Right hindlimb (tissue), 1 donor: ENCODE data around the gene FNBP1.
"Not testable (repeated sequence)": the region's sequence is repeated elsewhere in the genome, so short reads cannot be mapped to it uniquely, and the experiment has no call there.

Source experiments
- DNase-seq: peaks from one replicate; pipeline ENCODE4 v3.0.0-alpha.2; 2018

The FNBP1 gene

GRCh38 chr9:129989740-129990139 is 53.2 kb downstream of the FNBP1 start:
- DNase-seq, result peak; percentile 30

GRCh38 chr9:129989362-129989708 is 53.7 kb downstream of the FNBP1 start:
- DNase-seq, result no peak

GRCh38 chr9:129988607-129989361 is 54.2 kb downstream of the FNBP1 start:
- DNase-seq, result no peak

DNA sequence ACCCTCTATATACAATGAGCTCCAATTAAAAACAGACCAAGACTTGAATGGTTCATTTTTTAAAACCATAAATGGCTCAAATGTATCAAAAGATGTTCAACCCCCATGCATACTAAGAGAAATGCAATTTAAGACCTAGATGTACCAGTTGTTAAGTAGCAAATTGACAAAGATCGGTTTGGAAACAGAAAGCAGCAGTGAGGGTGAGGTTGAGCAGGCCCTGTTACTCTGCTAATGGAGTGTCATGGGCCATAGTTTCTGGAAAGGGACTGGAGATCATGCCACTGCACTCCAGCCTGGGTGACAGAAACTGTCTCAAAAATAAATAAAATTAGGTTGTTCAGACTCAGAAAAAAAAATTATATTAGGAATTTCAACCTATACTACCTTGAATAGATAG is 55.0 kb downstream of the FNBP1 start:
- DNase-seq, result no peak

- no peak for DNase-seq
Observed at GRCh38 chr9:129987047-129987446, 55.9 kb downstream of the FNBP1 start.

GRCh38 chr9:129984589-129984988 is 58.4 kb downstream of the FNBP1 start:
- DNase-seq, result not testable (repeated sequence)

DNA sequence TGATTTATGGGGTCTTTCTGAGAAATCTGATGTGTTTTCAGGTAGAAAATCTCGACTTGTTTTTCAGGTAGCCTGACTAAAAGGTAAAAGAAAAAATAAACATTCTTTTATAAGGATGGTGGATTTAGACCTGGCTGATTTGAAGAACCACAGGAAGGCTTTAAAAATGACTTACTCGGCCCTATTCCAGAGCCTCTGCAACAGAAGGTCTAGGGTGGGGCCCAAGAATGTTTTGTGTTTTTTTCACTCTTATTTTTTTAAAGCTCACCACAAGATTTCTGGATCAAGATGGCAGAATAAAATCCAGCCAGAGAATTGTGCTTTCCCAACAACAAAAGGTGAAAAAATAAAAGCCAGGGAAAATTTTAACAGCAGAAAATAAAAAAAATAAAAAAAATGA is 59.1 kb downstream of the FNBP1 start:
- no peak for DNase-seq

- no peak for DNase-seq
Observed at GRCh38 chr9:129981180-129981907, 61.6 kb downstream of the FNBP1 start.

DNA sequence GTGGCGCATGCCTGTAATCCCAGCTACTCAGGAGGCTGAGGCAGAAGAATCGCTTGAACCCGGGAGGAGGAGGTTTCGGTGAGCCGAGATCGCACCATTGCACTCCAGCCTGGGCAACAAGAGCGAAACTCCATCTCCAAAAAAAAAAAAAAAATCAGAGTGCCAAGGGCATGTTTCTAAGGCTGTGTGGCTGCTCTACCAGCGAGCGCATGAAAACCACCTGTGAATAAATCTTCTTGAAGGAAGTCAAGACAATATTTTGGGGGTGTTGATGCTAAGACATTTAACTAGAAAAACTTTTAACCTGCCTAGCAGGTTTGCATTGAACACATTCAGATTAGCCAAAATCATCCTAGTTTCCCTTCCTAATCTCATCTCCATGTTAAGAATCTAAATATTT is 62.8 kb downstream of the FNBP1 start:
- not testable (repeated sequence) for DNase-seq

- no peak for DNase-seq
Observed at GRCh38 chr9:129979071-129979745, 63.8 kb downstream of the FNBP1 start.

GRCh38 chr9:129972816-129973215 is 70.2 kb downstream of the FNBP1 start:
- DNase-seq, result no peak

DNA sequence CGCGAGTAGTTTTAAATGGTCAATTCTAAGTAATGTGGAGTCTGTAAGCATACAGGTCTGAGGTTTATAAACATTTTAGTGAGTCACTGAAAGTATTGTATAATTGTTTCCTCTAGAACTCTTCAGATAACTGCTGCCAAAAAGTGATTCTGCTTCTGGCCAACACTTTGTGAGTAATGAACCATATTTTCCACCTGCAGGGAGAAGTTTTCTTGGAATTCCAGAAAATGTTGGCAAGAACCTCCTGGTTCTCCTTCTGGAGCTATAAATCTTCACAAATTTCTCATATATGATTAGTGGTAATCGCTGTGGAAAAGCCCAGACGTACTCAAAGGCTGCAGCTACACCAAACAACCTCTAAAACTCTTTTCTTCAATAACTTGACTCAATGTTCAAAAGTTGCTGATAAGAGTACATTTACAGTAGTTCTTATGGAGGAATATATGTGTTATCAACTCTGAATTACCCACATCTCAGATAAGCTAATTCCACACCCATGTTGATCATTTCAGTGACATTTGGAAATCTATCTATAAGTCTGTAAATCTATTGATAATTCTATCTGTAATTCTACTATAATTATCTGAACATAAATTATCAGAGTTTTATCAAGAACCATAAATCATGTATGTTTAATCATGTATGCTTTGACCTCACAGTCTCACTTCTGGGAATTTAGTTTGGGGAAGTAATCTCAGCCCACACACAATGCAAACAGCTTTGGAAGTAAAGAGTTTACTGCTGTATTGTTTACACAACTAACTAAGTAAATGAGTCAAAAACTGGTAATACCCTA is 74.1 kb downstream of the FNBP1 start:
- DNase-seq, result peak; percentile 71

GRCh38 chr9:129964901-129965734 is 77.9 kb downstream of the FNBP1 start:
- DNase-seq, result no peak

GRCh38 chr9:129962889-129963703 is 79.9 kb downstream of the FNBP1 start:
- DNase-seq, result peak; percentile 34

DNA sequence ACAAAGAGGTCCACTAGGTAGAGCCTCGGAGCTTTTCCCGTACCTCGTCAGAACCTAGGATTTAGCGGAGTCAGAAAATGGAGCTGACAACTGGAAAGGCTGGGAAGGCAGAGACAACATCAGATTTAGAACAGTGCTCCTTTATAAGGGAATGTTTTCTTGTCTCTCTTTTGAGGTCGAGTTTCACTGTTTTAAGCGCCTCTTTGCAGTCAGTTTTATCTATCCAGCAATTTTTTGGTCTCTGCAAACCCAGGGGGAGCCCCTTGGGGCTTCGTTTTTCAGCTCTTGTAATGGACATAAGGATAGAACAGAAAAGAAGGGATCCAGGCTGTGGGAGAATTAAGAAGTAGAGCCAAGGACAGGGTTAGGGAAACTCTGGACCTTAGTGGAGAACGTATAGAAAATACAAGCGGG is 80.5 kb downstream of the FNBP1 start:
- no peak for DNase-seq

DNA sequence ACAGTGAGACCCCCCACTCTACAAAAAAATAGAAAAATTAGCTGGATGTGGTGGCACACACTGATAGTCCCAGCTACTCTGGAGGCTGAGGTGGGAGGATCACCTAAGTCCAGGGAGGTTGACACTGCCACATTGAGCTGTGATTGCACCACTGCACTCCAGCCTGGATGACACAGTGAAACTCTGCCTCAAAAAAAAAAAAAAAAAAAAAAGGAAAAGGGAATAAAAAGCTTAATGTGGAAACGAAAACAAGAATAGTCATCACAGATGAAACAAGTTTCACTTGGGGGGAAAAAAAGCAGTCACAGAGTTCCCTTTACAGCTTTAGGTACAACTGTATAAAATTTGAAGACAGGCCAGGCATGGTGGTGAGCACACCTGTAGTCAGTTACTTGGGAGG is 84.2 kb downstream of the FNBP1 start:
- DNase-seq, result no peak

- no peak for DNase-seq
Observed at GRCh38 chr9:129954868-129955550, 88.0 kb downstream of the FNBP1 start.

DNA sequence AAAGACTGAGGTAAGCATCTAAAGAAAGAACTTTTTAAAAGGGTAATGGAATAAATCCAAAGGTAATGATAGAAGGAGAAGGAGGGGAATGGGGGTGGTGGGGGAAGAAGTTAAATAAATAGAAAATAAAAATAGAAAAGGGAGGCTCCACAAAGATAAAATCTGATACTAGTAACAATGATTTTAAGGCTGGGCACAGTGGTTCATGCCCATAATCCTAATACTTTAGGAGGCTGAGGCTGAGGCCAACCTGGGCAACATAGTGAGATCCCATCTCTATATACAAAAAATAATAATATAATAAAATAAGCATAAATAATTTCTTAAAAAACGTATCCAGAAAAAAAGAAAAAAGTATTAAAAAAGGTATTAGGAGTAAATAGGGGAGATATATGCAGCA is 89.3 kb downstream of the FNBP1 start:
- no peak for DNase-seq

GRCh38 chr9:129952337-129952736 is 90.7 kb downstream of the FNBP1 start:
- no peak for DNase-seq

DNA sequence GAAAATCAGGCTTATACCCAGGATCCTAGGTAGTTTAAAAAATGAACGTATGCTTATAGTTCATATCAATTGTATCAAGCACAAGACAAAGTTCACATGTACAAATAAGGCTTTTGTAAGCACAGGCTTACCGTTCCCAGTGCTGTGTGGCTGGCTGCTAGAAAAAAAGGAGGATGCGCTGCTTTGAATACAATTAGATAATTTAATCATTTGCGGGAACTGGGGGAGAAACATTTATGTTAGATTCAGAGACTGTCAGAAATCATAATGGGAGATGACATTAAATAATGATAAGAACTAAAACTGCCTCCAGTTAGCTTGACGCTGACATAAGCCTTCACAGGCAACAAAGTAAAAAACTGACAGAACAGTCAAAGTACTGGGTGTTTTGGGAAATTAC is 93.2 kb downstream of the FNBP1 start:
- no peak for DNase-seq

GRCh38 chr9:129948626-129949025 is 94.4 kb downstream of the FNBP1 start:
- DNase-seq, result not testable (repeated sequence)
